Vagina (tissue), 2 donors: ENCODE results near the gene CFAP20. TPM values are rescaled to one million over a fixed set of nuclear protein-coding genes. Genes with fewer than 3 reads are reported as not detected.

Source experiments
- DNase-seq, 2 donors: peaks; one replicate each; pipeline ENCODE4 v3.0.0-alpha.2; 2017; ENCODE audit errors: extremely low spot score in 2 of 2
- H3K27ac ChIP-seq: fragments of 200-600 bp; sonication (generic); one replicate; pipeline ENCODE4 v1.5.1; 2019
- H3K27me3 ChIP-seq: fragments of 200-600 bp; sonication (generic); one replicate; pipeline ENCODE4 v1.5.1; 2019
- H3K36me3 ChIP-seq, 2 donors: fragments of 200-600 bp; sonication (generic); one replicate each; pipeline ENCODE4 v1.5.1; 2017 to 2019
- H3K4me1 ChIP-seq: fragments of 200-600 bp; sonication (generic); one replicate; pipeline ENCODE4 v1.5.1; 2019
- H3K4me3 ChIP-seq, 2 donors: fragments of 200-600 bp; sonication (generic); 1 replicate in 1 of 2; 2 replicates in 1 of 2; pipeline ENCODE4 v1.5.1; 2016 to 2019
- H3K9me3 ChIP-seq: fragments of 200-600 bp; sonication (generic); one replicate; pipeline ENCODE4 v1.5.1; 2019
- POLR2A ChIP-seq, 2 donors: fragments of 450-650 bp; IDR thresholded peaks; one replicate each; pipeline ENCODE4 v1.6.1; 2017; ENCODE audit warnings: antibody characterized with exemption in 2 of 2, mild to moderate bottlenecking in 2 of 2, moderate library complexity in 2 of 2
- POLR2AphosphoS5 ChIP-seq, 2 donors: sonication (generic); formaldehyde crosslinking; IDR thresholded peaks; one replicate each; pipeline ENCODE4 v1.9.0; 2017; ENCODE audit warnings: antibody characterized with exemption in 2 of 2, mild to moderate bottlenecking in 2 of 2, low read depth in 1 of 2; ENCODE audit not compliant: insufficient read depth in 1 of 2
- intact Hi-C: fragments of 100-400 bp; cut with DNase I; formaldehyde crosslinking; loops from one replicate; pipeline ENCODE4 v1.15.1; 2023
- total RNA-seq: library from RNA; depleted of rRNA; stranded (reverse); fragments of >200 nt; gene quantifications from one replicate; pipeline ENCODE4 v1.2.3, GENCODE V29; 2016
- TF ChIP-seq, protein P1 (sequence below), 3 experiments: fragments of 450-650 bp in 2 of 3; fragments of 200-600 bp in 1 of 3; sonication (generic) in 1 of 3; IDR thresholded peaks; one replicate each; pipeline ENCODE4 v1.5.1; 2017 to 2019; ENCODE audit warnings: antibody characterized with exemption in 3 of 3, mild to moderate bottlenecking in 2 of 3, moderate library complexity in 2 of 3

Gene CFAP20
- total RNA-seq, 1 donor from 2014 or later, result 72.7 TPM

DNA sequence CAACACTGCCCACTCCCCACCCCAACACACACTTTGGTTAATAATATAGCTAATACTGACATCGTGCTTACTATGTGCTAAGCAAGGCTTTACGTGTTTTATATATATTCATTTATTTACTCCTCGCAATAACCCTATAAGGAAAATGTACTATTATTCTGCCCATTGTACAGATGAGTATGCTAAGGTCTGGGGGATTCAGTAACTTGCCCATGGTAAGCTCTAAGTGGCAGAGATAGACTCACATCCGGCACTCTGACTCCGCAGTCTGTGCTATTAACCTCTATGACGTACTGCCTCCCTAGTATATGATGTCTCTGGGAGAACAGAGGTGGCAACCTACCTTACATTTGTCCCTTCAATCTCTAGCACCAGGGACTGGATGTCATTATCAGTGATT lies 12.7 kb downstream of the CFAP20 start:
- no peak overlapping the region for H3K27ac ChIP-seq
- no peaks in the 10 kb centered on the region for H3K9me3 ChIP-seq
- DNase-seq, result no peak
- no peak for TF ChIP-seq POLR2A (IDR thresholded peaks at IDR 0.05)
- TF ChIP-seq, protein P1, sequence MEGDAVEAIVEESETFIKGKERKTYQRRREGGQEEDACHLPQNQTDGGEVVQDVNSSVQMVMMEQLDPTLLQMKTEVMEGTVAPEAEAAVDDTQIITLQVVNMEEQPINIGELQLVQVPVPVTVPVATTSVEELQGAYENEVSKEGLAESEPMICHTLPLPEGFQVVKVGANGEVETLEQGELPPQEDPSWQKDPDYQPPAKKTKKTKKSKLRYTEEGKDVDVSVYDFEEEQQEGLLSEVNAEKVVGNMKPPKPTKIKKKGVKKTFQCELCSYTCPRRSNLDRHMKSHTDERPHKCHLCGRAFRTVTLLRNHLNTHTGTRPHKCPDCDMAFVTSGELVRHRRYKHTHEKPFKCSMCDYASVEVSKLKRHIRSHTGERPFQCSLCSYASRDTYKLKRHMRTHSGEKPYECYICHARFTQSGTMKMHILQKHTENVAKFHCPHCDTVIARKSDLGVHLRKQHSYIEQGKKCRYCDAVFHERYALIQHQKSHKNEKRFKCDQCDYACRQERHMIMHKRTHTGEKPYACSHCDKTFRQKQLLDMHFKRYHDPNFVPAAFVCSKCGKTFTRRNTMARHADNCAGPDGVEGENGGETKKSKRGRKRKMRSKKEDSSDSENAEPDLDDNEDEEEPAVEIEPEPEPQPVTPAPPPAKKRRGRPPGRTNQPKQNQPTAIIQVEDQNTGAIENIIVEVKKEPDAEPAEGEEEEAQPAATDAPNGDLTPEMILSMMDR (IDR thresholded peaks at IDR 0.05), result no peak
- no peak for TF ChIP-seq POLR2AphosphoS5 (IDR thresholded peaks at IDR 0.05; ENCODE audit: insufficient read depth in 1 of 2, low read depth in 1 of 2)
- H3K4me1 ChIP-seq, result peaks cover 34% of the 10 kb centered on the region
- no peaks in the 10 kb centered on the region for H3K27me3 ChIP-seq
- intact Hi-C loops, result no loop called here
- no peak overlapping the region for H3K4me3 ChIP-seq
- peaks cover 3 to 52% of the 10 kb centered on the region in 2 donors for H3K36me3 ChIP-seq

DNA sequence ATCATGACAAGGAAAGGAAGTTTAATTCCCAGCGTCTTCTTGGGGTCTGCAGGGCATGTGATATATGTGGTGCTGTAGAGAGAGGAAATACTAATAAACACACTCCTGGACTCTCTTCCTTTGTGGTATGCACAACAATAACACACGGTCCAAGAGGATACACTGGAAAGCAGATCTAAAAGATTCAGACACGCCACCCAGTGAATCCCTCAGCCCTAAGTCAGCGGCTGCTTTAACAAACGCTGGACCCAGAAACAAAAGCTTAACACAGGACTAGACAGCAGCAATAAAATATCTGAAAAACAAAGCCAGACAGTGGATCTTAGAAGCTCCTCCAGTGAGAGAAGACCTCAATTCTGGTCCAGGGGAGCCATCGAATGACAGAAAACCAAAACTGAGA lies 13.1 kb downstream of the CFAP20 start:
- H3K36me3 ChIP-seq, result peaks cover 3 to 53% of the 10 kb centered on the region in 2 donors
- H3K27ac ChIP-seq, result no peak overlapping the region
- no peak overlapping the region for H3K4me3 ChIP-seq
- H3K9me3 ChIP-seq, result no peaks in the 10 kb centered on the region
- no peak for DNase-seq
- TF ChIP-seq POLR2AphosphoS5 (IDR thresholded peaks at IDR 0.05; ENCODE audit: insufficient read depth in 1 of 2, low read depth in 1 of 2) (no peak), POLR2A (IDR thresholded peaks at IDR 0.05) (no peak)
- TF ChIP-seq, protein P1 (IDR thresholded peaks at IDR 0.05), result no peak
- H3K4me1 ChIP-seq, result peaks cover 30% of the 10 kb centered on the region
- no peaks in the 10 kb centered on the region for H3K27me3 ChIP-seq
- intact Hi-C loops, result no loop called here

DNA sequence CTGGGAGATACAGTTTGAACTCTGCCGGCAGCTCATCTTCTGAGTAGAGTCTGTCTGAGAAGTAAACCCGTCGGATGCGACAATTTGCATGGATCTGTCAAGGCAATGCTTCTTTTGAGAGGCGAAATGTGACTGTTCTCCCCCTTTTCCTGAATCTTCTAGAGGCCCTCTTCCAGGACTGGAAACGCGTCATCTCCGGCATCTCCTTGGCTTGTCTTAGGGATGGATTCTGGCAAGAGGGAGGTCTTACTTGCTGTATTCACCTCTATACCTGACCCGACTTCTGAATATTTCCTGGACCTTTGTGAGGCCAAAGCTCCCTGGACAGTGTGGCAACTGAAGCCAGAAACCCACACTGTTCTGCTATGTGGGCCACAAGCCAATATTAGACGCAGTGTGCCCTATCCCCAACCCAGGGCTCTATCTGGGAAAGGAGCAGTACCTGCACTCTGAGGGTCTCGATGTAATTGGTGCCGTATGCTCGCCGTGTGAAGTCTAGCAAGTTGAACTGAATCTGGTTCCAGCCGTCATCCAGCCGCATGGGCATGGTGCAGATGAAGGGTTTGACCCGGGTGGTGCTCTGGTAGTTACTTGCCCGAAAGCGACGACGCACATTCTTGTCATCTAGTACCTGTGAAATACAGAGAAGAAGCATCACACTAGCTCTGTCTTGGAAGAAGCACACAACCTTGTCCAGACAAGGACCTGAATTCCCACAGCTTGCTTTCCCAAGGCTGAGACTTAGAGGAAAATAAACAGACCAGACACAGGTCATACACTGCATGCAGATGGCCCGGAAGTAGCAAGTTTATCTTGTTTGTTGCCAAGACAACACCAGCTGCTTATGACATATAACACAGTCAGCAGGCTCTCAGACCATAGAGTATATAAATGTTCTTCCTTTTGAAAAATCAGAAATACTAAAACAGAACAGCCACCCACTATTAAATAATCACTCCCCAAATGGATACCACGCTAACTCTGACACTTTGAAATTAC lies 14.1 kb downstream of the CFAP20 start:
- no peak for DNase-seq
- no peak for TF ChIP-seq POLR2AphosphoS5 (IDR thresholded peaks at IDR 0.05; ENCODE audit: insufficient read depth in 1 of 2, low read depth in 1 of 2)
- TF ChIP-seq POLR2A (IDR thresholded peaks at IDR 0.05), result no peak
- TF ChIP-seq, protein P1 (IDR thresholded peaks at IDR 0.05), result no peak
- Histone ChIP-seq H3K36me3 (peaks cover 3 to 53% of the 10 kb centered on the region in 2 donors), H3K27me3 (no peaks in the 10 kb centered on the region), H3K27ac (no peak overlapping the region), H3K4me1 (peaks cover 20% of the 10 kb centered on the region), H3K4me3 (no peak overlapping the region), H3K9me3 (no peaks in the 10 kb centered on the region)
- intact Hi-C loops, result no loop called here

DNA sequence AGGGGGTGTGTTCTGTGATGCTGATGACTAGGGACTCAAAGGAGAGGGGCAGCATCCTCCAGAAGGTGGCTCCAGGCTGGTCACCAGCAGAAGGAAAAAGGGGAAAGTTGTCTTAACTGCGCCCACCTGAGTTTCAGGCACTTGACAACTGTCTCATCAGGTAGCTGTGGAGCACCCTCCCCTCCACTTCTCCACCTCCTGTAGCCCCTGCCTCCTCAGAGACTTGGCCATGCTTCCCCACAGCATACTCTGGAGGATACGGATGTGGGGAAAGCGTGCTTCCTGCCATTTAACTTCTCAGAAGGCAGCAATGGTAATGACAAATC lies 17.9 kb downstream of the CFAP20 start:
- intact Hi-C loops, result no loop called here
- TF ChIP-seq, protein P1 (IDR thresholded peaks at IDR 0.05), result no peak
- TF ChIP-seq POLR2AphosphoS5 (IDR thresholded peaks at IDR 0.05; ENCODE audit: insufficient read depth in 1 of 2, low read depth in 1 of 2) (no peak), POLR2A (IDR thresholded peaks at IDR 0.05) (no peak)
- no peaks in the 10 kb centered on the region for H3K27me3 ChIP-seq
- H3K4me3 ChIP-seq, result no peak overlapping the region
- H3K9me3 ChIP-seq, result no peaks in the 10 kb centered on the region
- peaks cover 3 to 47% of the 10 kb centered on the region in 2 donors for H3K36me3 ChIP-seq
- H3K4me1 ChIP-seq, result no peaks in the 10 kb centered on the region
- H3K27ac ChIP-seq, result no peak overlapping the region
- no peak for DNase-seq
